Stimulated activated CD4-positive, alpha-beta T cell treated with anti-CD3 and anti-CD28 coated beads, Interleukin-4, amount 100 ng/mL, for 24 hours (primary cell): ENCODE measurements around the gene MPZ.
A peak's percentile ranks its signal among the peaks of the same experiment; 100 is the strongest.
"Not testable (repeated sequence)": the region's sequence is repeated elsewhere in the genome, so short reads cannot be mapped to it uniquely, and the experiment has no call there.

Experiments
- DNase-seq: peaks from one replicate; pipeline ENCODE4 v3.0.0-alpha.2; 2020

MPZ gene

GRCh38 chr1:161309868-161310267 lies at the start of gene MPZ:
MPZ (minus strand) TSS chr1:161309968; CDS start chr1:161309905, 63 bp downstream.
- no peak for DNase-seq

- no peak for DNase-seq
Observed at GRCh38 chr1:161359291-161359690, 49.5 kb upstream of the MPZ start.

- no peak for DNase-seq
Observed at GRCh38 chr1:161357073-161357472, 47.3 kb upstream of the MPZ start.

GRCh38 chr1:161351482-161351881 lies 41.7 kb upstream of the MPZ start:
- DNase-seq = no peak

GRCh38 chr1:161350671-161351070 lies 40.9 kb upstream of the MPZ start:
- DNase-seq = no peak

GRCh38 chr1:161342821-161343220 lies 33.1 kb upstream of the MPZ start:
- no peak for DNase-seq

- DNase-seq = no peak
Observed at GRCh38 chr1:161342177-161342576, 32.4 kb upstream of the MPZ start.

GRCh38 chr1:161335796-161336195 lies 26.0 kb upstream of the MPZ start:
- DNase-seq = no peak

GRCh38 chr1:161333166-161333565 lies 23.4 kb upstream of the MPZ start:
- DNase-seq = no peak

- DNase-seq = no peak
Observed at GRCh38 chr1:161330346-161330745, 20.6 kb upstream of the MPZ start.

- DNase-seq = no peak
Observed at GRCh38 chr1:161324020-161324419, 14.3 kb upstream of the MPZ start.

GRCh38 chr1:161315841-161316674 lies 6.3 kb upstream of the MPZ start:
- not testable (repeated sequence) for DNase-seq

GRCh38 chr1:161314201-161314981 lies 4.6 kb upstream of the MPZ start, which contains the start of gene SDHC:
SDHC (plus strand) TSS chr1:161314381; CDS start chr1:161314406, 25 bp downstream.
- DNase-seq = peak; percentile 88

- no peak for DNase-seq
Observed at GRCh38 chr1:161313554-161314200, 3.9 kb upstream of the MPZ start.

- DNase-seq = no peak
Observed at GRCh38 chr1:161311595-161312181, 1.9 kb upstream of the MPZ start.

GRCh38 chr1:161307892-161308638 lies 1.7 kb downstream of the MPZ start:
- no peak for DNase-seq

GRCh38 chr1:161307230-161307768 lies 2.5 kb downstream of the MPZ start:
- no peak for DNase-seq

GRCh38 chr1:161305867-161306519 lies 3.8 kb downstream of the MPZ start:
- peak; percentile 77 for DNase-seq

GRCh38 chr1:161304927-161305866 lies 4.6 kb downstream of the MPZ start:
- DNase-seq = no peak

GRCh38 chr1:161300478-161300877 lies 9.3 kb downstream of the MPZ start:
- no peak for DNase-seq
